ENCODE results near the gene ZNF865. TPM values are rescaled to one million over a fixed set of nuclear protein-coding genes. Genes with fewer than 3 reads are reported as not detected.

Gene ZNF865
- total and polyA plus RNA-seq, 2 donors (not counting 3 experiments of a cell fraction or from before 2014, with no cell fraction given), result 4.0 to 10.1 TPM

DNA sequence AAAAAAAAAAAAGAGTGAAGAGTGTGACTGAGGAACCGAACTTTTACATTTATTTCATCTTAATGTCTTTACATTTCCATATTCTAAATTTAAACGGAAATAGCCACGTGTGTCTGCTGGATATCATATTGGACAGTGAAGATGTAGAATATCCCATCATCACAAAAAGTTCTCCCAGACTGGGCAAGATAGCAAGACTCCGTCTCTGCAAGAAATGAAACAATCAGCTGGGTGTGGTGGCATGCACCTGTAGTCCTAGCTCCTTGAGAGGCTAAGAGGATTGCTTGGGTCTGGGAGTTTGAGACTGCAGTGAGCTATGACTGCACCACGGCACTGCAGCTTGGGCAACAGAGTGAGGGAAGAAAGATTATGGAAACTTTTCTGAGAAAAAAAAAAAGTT lies 28.7 kb upstream of the ZNF865 start:
- CTCF ChIA-PET, result interaction anchor here (1.0 kb wide), 1 partner anchor 8 kb away, joined by 4 read pairs; no protein-coding TSS in a partner anchor
- no peak for FAIRE-seq

DNA sequence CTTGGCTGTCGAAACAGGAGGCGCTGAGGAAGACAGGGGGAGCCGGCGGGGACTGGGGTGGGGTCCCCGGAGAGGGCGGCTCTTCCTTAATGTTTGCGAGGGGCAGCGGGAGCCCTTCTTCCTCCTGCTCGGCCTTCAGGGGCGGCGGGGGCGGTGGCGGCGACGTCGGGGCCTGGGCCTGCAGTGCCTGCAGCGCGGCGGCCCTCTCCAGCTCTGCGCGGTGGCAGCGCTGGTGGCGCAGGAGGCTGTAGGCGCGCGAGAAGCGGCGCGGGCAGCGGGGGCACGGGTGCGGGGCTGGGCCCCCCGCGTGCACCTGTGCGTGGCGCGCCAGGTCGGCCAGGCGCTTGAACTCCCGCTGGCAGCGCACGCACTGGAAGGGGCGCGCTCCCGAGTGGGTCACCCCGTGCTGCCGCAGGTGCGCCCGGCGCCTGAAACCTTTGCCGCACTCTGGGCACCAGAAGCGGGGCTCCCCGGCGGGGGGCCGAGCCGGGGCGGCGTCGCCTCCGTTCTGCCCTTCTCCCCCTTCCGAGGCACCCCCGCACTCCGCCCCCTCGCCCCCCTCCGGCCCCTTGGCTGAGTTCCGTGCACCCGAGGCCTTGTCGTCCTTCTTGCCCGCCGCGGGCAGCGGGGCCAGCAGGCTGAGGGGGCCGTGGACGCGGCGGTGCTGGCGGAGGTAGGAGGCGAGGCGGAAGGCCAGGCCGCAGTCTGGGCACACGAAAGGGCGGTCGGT lies 27.3 kb upstream of the ZNF865 start:
- ChIA-PET CTCF (no interaction called here), POLR2A (no interaction called here)
- dilution Hi-C loops (cut with MboI; ENCODE audit: extremely low pct_ligation_motif_present, low sequenced_read_pairs), result no loop called here
- H3K4me1 ChIP-seq (ENCODE audit: control insufficient read depth, extremely low read depth, insufficient read depth, low read length), result peaks cover 4% of the 10 kb centered on the region
- intact Hi-C loops (cut with micrococcal nuclease), result no loop called here
- H3K9me3 ChIP-seq (replicated peaks; ENCODE audit: control insufficient read depth, insufficient read depth, low read length), result no peaks in the 10 kb centered on the region
- peaks cover 0 to 7% of the 10 kb centered on the region in 2 experiments for H3K36me3 ChIP-seq (ENCODE audit: control insufficient read depth in 2 of 2, extremely low read depth in 1 of 2, insufficient read depth in 2 of 2, low read length in 2 of 2)
- H3K4me3 ChIP-seq (replicated peaks in 1 of 3; ENCODE audit: insufficient read depth in 1 of 3, low read depth in 1 of 3, low read length in 3 of 3), result no peak overlapping the region
- H3K27me3 ChIP-seq (ENCODE audit: control insufficient read depth in 2 of 2, insufficient read depth in 2 of 2, low read length in 2 of 2), result no peaks in the 10 kb centered on the region
- no peak overlapping the region for H3K27ac ChIP-seq (ENCODE audit: insufficient read depth, low read depth, low read length)
- H2AFZ ChIP-seq (ENCODE audit: low read depth, low read length), result no peak overlapping the region
- H3K79me2 ChIP-seq (ENCODE audit: control insufficient read depth, insufficient read depth, low read length), result peaks cover 12% of the 10 kb centered on the region
- no peak overlapping the region for H3K9ac ChIP-seq (replicated peaks; ENCODE audit: extremely low read depth, insufficient read depth, low read length)
- H3K4me2 ChIP-seq (ENCODE audit: insufficient read depth, low read length), result no peak overlapping the region
- TF ChIP-seq, protein P1, sequence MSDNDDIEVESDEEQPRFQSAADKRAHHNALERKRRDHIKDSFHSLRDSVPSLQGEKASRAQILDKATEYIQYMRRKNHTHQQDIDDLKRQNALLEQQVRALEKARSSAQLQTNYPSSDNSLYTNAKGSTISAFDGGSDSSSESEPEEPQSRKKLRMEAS (IDR thresholded peaks at IDR 0.05; ENCODE audit: insufficient read depth, insufficient read length), result no peak
- TF ChIP-seq GATA2 (IDR thresholded peaks at IDR 0.05; ENCODE audit: insufficient read depth, insufficient read length, low read depth, low read length) (no peak), JUN (IDR thresholded peaks at IDR 0.05; ENCODE audit: borderline replicate concordance, insufficient read depth, insufficient read length, low read depth) (no peak), FOS (IDR thresholded peaks at IDR 0.05; ENCODE audit: borderline replicate concordance, insufficient read depth, low read length) (no peak), MYC (IDR thresholded peaks at IDR 0.05; ENCODE audit: low read depth, low read length) (no peak), EZH2 (IDR thresholded peaks at IDR 0.05; ENCODE audit: borderline replicate concordance, low read depth, low read length, severe bottlenecking) (no peak), POLR2AphosphoS5 (IDR thresholded peaks at IDR 0.05; ENCODE audit: insufficient read depth, low read depth, low read length) (no peak), POLR2A (IDR thresholded peaks at IDR 0.05; ENCODE audit: low read depth, low read length) (no peak)
- TF ChIP-seq, protein P2, sequence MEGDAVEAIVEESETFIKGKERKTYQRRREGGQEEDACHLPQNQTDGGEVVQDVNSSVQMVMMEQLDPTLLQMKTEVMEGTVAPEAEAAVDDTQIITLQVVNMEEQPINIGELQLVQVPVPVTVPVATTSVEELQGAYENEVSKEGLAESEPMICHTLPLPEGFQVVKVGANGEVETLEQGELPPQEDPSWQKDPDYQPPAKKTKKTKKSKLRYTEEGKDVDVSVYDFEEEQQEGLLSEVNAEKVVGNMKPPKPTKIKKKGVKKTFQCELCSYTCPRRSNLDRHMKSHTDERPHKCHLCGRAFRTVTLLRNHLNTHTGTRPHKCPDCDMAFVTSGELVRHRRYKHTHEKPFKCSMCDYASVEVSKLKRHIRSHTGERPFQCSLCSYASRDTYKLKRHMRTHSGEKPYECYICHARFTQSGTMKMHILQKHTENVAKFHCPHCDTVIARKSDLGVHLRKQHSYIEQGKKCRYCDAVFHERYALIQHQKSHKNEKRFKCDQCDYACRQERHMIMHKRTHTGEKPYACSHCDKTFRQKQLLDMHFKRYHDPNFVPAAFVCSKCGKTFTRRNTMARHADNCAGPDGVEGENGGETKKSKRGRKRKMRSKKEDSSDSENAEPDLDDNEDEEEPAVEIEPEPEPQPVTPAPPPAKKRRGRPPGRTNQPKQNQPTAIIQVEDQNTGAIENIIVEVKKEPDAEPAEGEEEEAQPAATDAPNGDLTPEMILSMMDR (IDR thresholded peaks at IDR 0.05; ENCODE audit: extremely low read depth in 1 of 2, insufficient read depth in 1 of 2, low read depth in 1 of 2, low read length in 2 of 2), result no peak
- FAIRE-seq (no peak), DNase-seq (ENCODE audit: low read depth, low spot score) (no peak)
- H4K20me1 ChIP-seq (replicated peaks; ENCODE audit: control insufficient read depth, extremely low read depth, insufficient read depth, low read length), result no peaks in the 10 kb centered on the region
- BruUV-seq (replicated peaks), result no TSS peak
- H3K9me1 ChIP-seq (replicated peaks; ENCODE audit: control insufficient read depth, extremely low read depth, insufficient read depth, low read length), result no peaks in the 10 kb centered on the region

More for the DNA sequence above, 28.7 kb upstream of the ZNF865 start:
- H3K4me3 ChIP-seq (replicated peaks in 1 of 3; ENCODE audit: insufficient read depth in 1 of 3, low read depth in 1 of 3, low read length in 3 of 3), result no peak overlapping the region
- intact Hi-C loops (cut with micrococcal nuclease), result no loop called here
- H3K27ac ChIP-seq (ENCODE audit: insufficient read depth, low read depth, low read length), result no peak overlapping the region
- peaks cover 4% of the 10 kb centered on the region for H3K4me1 ChIP-seq (ENCODE audit: control insufficient read depth, extremely low read depth, insufficient read depth, low read length)
- H3K9me1 ChIP-seq (replicated peaks; ENCODE audit: control insufficient read depth, extremely low read depth, insufficient read depth, low read length), result no peaks in the 10 kb centered on the region
- no peak overlapping the region for H2AFZ ChIP-seq (ENCODE audit: low read depth, low read length)
- H3K4me2 ChIP-seq (ENCODE audit: insufficient read depth, low read length), result no peak overlapping the region
- dilution Hi-C loops (cut with MboI; ENCODE audit: extremely low pct_ligation_motif_present, low sequenced_read_pairs), result no loop called here
- POLR2A ChIA-PET, result no interaction called here
- no peak for DNase-seq (ENCODE audit: low read depth, low spot score)
- no peaks in the 10 kb centered on the region for H4K20me1 ChIP-seq (replicated peaks; ENCODE audit: control insufficient read depth, extremely low read depth, insufficient read depth, low read length)
- no peak overlapping the region for H3K9ac ChIP-seq (replicated peaks; ENCODE audit: extremely low read depth, insufficient read depth, low read length)
- BruUV-seq (replicated peaks), result no TSS peak
- H3K79me2 ChIP-seq (ENCODE audit: control insufficient read depth, insufficient read depth, low read length), result peaks cover 12% of the 10 kb centered on the region
- no peaks in the 10 kb centered on the region for H3K9me3 ChIP-seq (replicated peaks; ENCODE audit: control insufficient read depth, insufficient read depth, low read length)
- peaks cover 0 to 7% of the 10 kb centered on the region in 2 experiments for H3K36me3 ChIP-seq (ENCODE audit: control insufficient read depth in 2 of 2, extremely low read depth in 1 of 2, insufficient read depth in 2 of 2, low read length in 2 of 2)
- TF ChIP-seq, protein P2 (IDR thresholded peaks at IDR 0.05; ENCODE audit: extremely low read depth in 1 of 2, insufficient read depth in 1 of 2, low read depth in 1 of 2, low read length in 2 of 2), result no peak
- no peak for TF ChIP-seq FOS (IDR thresholded peaks at IDR 0.05; ENCODE audit: borderline replicate concordance, insufficient read depth, low read length)
- no peaks in the 10 kb centered on the region for H3K27me3 ChIP-seq (ENCODE audit: control insufficient read depth in 2 of 2, insufficient read depth in 2 of 2, low read length in 2 of 2)
